HUES48 (cell line): ENCODE measurements around the gene VTI1A.

Experiments used
- H3K27ac ChIP-seq: one replicate; pipeline ENCODE4 v1.7.0; 2013; ENCODE audit warnings: low read depth, low read length, inconsistent platforms
- H3K27me3 ChIP-seq: 2 replicates; pipeline ENCODE4 v1.6.1; 2013; ENCODE audit warnings: mild to moderate bottlenecking, low read length; ENCODE audit not compliant: control insufficient read depth, insufficient read depth
- H3K36me3 ChIP-seq: 2 replicates; pipeline ENCODE4 v1.6.1; 2013; ENCODE audit warnings: low read length; ENCODE audit not compliant: control insufficient read depth, insufficient read depth
- H3K4me1 ChIP-seq: 2 replicates; pipeline ENCODE4 v1.6.1; 2013; ENCODE audit warnings: mild to moderate bottlenecking, low read length; ENCODE audit not compliant: control insufficient read depth, insufficient read depth
- H3K4me3 ChIP-seq: 2 replicates; pipeline ENCODE4 v1.5.1; 2013; ENCODE audit warnings: mild to moderate bottlenecking, low read depth, low read length
- H3K9ac ChIP-seq: 2 replicates; pipeline ENCODE4 v1.6.1; 2013; ENCODE audit warnings: mild to moderate bottlenecking, low read depth, low read length, moderate library complexity
- H3K9me3 ChIP-seq: 2 replicates; pipeline ENCODE4 v1.6.1; 2013; ENCODE audit warnings: low read length; ENCODE audit not compliant: control insufficient read depth, insufficient read depth

VTI1A gene

GRCh38 chr10:112507988-112508387 lies 61.0 kb downstream of the VTI1A start:
- Histone ChIP-seq H3K9me3 (no peaks in the 10 kb centered on the region), H3K27me3 (no peaks in the 10 kb centered on the region), H3K27ac (no peak overlapping the region), H3K4me3 (no peak overlapping the region), H3K4me1 (no peaks in the 10 kb centered on the region), H3K36me3 (no peaks in the 10 kb centered on the region), H3K9ac (no peak overlapping the region)

GRCh38 chr10:112509558-112510291 lies 62.7 kb downstream of the VTI1A start:
- no peaks in the 10 kb centered on the region for H3K36me3 ChIP-seq
- H3K27ac ChIP-seq = no peak overlapping the region
- H3K4me3 ChIP-seq = no peak overlapping the region
- H3K27me3 ChIP-seq = no peaks in the 10 kb centered on the region
- no peaks in the 10 kb centered on the region for H3K9me3 ChIP-seq
- H3K9ac ChIP-seq = no peak overlapping the region
- H3K4me1 ChIP-seq = no peaks in the 10 kb centered on the region

GRCh38 chr10:112510384-112510783 lies 63.4 kb downstream of the VTI1A start:
- H3K27ac ChIP-seq = no peak overlapping the region
- no peak overlapping the region for H3K9ac ChIP-seq
- H3K4me1 ChIP-seq = no peaks in the 10 kb centered on the region
- no peak overlapping the region for H3K4me3 ChIP-seq
- no peaks in the 10 kb centered on the region for H3K36me3 ChIP-seq
- H3K27me3 ChIP-seq = no peaks in the 10 kb centered on the region
- no peaks in the 10 kb centered on the region for H3K9me3 ChIP-seq

GRCh38 chr10:112512294-112512693 lies 65.3 kb downstream of the VTI1A start:
- Histone ChIP-seq H3K9me3 (no peaks in the 10 kb centered on the region), H3K9ac (no peak overlapping the region), H3K27me3 (no peaks in the 10 kb centered on the region), H3K36me3 (no peaks in the 10 kb centered on the region), H3K4me1 (no peaks in the 10 kb centered on the region), H3K4me3 (no peak overlapping the region), H3K27ac (no peak overlapping the region)

GRCh38 chr10:112515126-112515525 lies 68.1 kb downstream of the VTI1A start:
- Histone ChIP-seq H3K27ac (no peak overlapping the region), H3K4me1 (no peaks in the 10 kb centered on the region), H3K9ac (no peak overlapping the region), H3K9me3 (no peaks in the 10 kb centered on the region), H3K27me3 (no peaks in the 10 kb centered on the region), H3K36me3 (no peaks in the 10 kb centered on the region), H3K4me3 (no peak overlapping the region)

- H3K9ac ChIP-seq = no peak overlapping the region
- no peaks in the 10 kb centered on the region for H3K36me3 ChIP-seq
- H3K27me3 ChIP-seq = no peaks in the 10 kb centered on the region
- no peak overlapping the region for H3K4me3 ChIP-seq
- no peaks in the 10 kb centered on the region for H3K9me3 ChIP-seq
- no peak overlapping the region for H3K27ac ChIP-seq
- H3K4me1 ChIP-seq = no peaks in the 10 kb centered on the region
Observed at GRCh38 chr10:112515852-112516251, 68.8 kb downstream of the VTI1A start.

- H3K4me3 ChIP-seq = no peak overlapping the region
- no peaks in the 10 kb centered on the region for H3K36me3 ChIP-seq
- no peaks in the 10 kb centered on the region for H3K9me3 ChIP-seq
- H3K4me1 ChIP-seq = no peaks in the 10 kb centered on the region
- no peaks in the 10 kb centered on the region for H3K27me3 ChIP-seq
- no peak overlapping the region for H3K9ac ChIP-seq
- H3K27ac ChIP-seq = no peak overlapping the region
Observed at GRCh38 chr10:112517451-112517862, 70.4 kb downstream of the VTI1A start.

GRCh38 chr10:112519133-112519761 lies 72.2 kb downstream of the VTI1A start:
- Histone ChIP-seq H3K36me3 (no peaks in the 10 kb centered on the region), H3K27ac (no peak overlapping the region), H3K4me1 (peaks cover 2% of the 10 kb centered on the region; the same call in 1 of the 2 replicates), H3K9ac (no peak overlapping the region), H3K27me3 (no peaks in the 10 kb centered on the region), H3K4me3 (no peak overlapping the region), H3K9me3 (no peaks in the 10 kb centered on the region)

GRCh38 chr10:112520914-112521313 lies 73.9 kb downstream of the VTI1A start:
- no peaks in the 10 kb centered on the region for H3K36me3 ChIP-seq
- no peak overlapping the region for H3K4me3 ChIP-seq
- no peaks in the 10 kb centered on the region for H3K27me3 ChIP-seq
- H3K9ac ChIP-seq = no peak overlapping the region
- no peak overlapping the region for H3K27ac ChIP-seq
- H3K4me1 ChIP-seq = peaks cover 14% of the 10 kb centered on the region
- H3K9me3 ChIP-seq = no peaks in the 10 kb centered on the region

GRCh38 chr10:112524641-112525040 lies 77.6 kb downstream of the VTI1A start:
- H3K9me3 ChIP-seq = no peaks in the 10 kb centered on the region
- peaks cover 28% of the 10 kb centered on the region for H3K4me1 ChIP-seq
- no peaks in the 10 kb centered on the region for H3K36me3 ChIP-seq
- H3K27ac ChIP-seq = peak overlapping the region; percentile 11
- H3K4me3 ChIP-seq = no peak overlapping the region
- no peaks in the 10 kb centered on the region for H3K27me3 ChIP-seq
- H3K9ac ChIP-seq = no peak overlapping the region

- Histone ChIP-seq H3K27me3 (no peaks in the 10 kb centered on the region), H3K27ac (peak overlapping the region; percentile 11), H3K9ac (no peak overlapping the region), H3K9me3 (no peaks in the 10 kb centered on the region), H3K4me3 (no peak overlapping the region), H3K4me1 (peaks cover 28% of the 10 kb centered on the region), H3K36me3 (no peaks in the 10 kb centered on the region)
Observed at GRCh38 chr10:112525200-112525599, 78.2 kb downstream of the VTI1A start.
